ENCODE data around the gene ZNF784.
A peak's percentile ranks its signal among the peaks of the same experiment; 100 is the strongest.

Gene ZNF784, protein sequence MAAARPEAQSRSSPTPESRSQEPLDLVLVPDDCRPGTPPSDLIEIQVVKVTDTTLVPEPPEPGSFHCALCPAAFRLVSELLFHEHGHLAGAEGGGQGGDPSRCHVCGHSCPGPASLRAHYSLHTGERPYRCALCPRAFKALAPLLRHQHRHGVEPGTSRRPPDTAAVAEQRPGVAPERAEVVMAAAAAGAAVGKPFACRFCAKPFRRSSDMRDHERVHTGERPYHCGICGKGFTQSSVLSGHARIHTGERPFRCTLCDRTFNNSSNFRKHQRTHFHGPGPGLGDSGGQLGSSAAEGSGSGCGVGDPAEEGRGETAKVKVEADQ

DNA sequence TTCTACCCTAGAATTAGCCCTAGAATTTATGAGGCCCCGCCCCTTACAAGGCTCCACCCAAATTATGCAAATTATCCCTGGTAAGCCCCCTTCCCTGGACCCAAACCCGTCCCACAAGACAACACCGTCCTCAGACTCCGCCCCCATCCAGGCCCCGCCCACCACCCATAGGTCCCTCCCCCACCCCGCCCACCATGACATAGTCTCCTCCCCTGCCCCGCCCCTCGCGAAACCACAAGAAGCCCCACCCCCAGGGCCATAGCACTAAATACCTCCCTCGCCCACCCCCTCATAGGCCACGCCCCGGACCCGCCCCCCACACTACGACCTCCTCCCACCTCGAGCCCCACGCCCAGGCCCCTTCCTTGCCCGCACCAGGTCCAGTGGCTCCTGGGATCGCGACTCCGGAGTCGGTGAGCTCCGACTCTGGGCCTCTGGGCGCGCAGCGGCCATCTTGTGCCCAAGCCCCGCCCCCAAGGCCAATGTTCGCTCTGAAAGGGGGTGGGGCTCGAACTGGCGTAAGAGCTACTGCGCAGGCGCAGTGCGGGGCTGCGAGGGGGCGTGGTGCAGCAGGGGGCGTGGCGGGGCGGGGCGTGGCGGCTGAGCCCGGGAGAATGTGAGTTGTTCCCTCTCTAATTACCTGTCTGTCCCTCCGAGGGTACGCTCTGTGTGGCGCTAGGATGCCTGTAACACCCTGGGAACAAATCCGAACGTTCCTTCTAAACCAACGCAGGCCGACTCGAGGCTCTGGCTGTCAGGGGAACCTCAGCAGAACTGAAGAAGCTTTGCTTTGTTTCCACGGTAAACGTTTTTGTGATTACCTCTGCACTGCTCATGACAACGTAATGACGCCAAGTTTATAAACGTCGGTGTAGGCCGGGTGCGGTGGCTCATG is at the start of gene ZNF784:
TSS of gene ZNF784 (minus strand) at position 458 of the 895 bp plus-strand sequence. CDS start at position 453, 5 bp downstream.
- DNase-seq: peak; percentile 82

DNA sequence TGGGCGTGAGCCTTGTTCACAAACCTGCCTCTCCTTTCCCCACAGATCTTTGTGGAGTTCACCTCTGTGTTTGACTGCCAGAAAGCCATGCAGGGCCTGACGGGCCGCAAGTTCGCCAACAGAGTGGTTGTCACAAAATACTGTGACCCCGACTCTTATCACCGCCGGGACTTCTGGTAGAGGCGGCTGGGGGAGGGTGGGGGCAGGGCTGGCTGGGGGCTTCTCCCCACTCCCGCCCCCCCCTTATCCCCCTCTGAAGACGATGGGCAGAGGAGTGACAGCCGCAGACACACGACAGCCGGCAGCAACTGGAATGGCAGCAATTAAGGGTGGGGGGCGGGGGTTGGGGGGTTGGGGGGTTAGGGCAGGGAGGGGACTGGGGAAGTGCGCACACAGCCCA is 49.5 kb upstream of the ZNF784 start:
- no peak for DNase-seq

DNA sequence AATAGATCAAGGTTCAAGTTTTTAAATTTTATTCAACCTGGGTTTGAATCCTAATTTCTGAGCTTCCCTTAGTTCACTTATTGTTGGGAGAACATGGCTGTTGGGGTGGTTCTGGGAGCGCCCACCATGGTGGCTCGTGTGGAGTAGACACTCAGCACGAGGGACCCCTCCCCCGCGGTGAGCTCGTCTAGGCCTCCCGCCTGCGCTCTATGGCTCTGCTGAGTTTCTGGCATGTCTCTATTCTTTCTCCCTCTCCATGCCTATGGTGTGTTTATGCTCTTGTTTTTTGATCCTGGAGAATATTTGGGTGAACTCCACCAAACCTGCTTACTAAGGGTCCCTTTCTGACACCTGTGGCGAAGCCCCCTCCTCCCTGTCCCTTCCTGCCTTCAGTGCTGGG is 49.1 kb upstream of the ZNF784 start:
- DNase-seq: no peak

- DNase-seq: no peak
These were observed 48.1 kb upstream of the ZNF784 start for GRCh38 chr19:55672418-55672817.

DNA sequence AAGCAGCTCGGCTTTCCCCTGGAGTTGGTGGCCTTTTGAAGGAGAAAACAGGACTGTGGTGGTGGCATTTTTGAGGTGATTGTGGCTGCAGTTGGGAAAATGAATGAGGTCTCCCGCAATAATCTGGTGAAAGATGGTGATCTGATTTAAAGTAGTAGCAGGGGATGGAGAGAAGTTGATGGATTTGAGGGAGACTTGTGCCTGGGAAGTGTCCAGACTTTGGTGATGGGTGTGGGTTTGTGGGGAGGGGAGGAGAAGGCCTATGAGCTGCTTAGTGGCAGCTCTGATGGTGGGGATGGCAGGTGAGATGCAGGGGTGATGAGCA is 46.6 kb upstream of the ZNF784 start:
- DNase-seq: no peak

- DNase-seq: no peak
These were observed 46.1 kb upstream of the ZNF784 start for GRCh38 chr19:55670280-55671053.

DNA sequence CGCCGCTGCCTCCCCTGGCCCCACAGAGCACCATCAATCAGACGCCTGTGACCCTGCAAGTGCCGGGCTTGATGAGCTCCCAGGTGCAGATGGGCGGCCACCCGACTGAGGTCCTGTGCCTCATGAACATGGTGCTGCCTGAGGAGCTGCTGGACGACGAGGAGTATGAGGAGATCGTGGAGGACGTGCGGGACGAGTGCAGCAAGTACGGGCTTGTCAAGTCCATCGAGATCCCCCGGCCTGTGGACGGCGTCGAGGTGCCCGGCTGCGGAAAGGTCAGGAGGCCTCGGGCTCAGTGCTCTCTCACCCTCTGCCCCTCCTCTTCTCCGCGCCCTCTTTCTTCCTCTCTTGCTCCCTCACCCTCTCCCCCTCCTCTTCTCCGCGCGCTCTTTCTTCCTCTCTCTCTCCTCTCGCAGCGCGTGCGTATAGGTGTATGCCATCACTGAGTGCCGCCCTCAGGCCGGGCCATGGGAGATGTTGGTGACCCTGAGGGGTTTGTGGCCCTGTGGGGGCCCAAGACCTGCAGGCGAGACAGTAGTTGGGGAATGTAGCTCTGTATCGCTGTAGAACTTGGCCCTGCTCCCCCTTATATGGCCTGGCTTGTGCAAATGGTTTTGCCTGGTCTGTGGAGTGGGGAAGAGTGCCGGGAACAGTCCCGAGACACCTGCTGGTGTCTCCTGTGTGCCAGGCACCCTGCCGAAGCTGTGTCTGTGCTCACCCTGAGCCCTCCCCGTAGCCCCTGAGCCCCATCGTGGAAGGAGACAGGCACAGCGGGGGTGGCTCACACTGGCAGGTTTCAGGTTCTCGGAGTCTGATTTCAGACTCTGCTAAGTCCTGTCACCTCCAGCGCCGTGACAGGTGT is 45.3 kb upstream of the ZNF784 start:
- no peak for DNase-seq

- no peak for DNase-seq
These were observed 44.4 kb upstream of the ZNF784 start for GRCh38 chr19:55668603-55669348.

DNA sequence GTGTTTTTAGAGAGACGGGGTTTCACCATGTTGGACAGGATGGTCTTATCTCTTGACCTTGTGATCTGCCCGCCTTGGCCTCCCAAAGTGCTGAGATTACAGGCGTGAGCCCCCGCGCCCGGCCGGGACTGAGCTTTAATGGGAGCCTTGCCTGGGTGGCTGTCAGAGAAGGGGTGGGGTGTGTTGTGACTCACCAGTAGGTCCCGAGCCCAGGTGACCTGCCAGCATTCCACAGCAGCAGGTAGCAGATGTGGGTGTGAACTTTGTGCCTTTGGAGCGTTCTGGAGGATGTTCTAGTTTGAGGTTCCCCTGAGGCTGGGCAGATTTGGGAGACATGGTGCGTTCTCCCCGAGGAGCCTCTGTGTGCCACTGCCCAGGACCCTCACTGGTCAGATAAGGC is 43.6 kb upstream of the ZNF784 start:
- no peak for DNase-seq

GRCh38 chr19:55667511-55667910 is 43.1 kb upstream of the ZNF784 start:
- DNase-seq: no peak

DNA sequence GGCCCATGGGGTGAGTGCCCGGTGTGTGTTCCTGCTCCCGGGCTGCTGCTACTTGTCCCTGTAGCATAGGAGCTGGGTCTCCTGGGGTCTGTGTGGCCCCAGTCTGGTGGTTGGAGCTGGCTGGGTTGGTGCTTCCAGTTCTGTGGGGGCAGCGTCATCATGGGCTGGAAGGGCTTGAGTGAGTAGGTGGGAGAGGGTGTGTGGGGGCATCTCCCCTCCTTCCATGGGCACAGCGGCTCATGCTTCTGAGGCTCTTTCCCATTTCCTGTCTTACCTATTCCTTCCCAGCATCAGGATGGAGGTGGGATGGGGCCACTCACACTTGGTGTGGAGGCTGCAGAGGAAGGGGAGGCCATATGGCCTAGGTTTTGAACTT is 42.6 kb upstream of the ZNF784 start:
- no peak for DNase-seq

DNA sequence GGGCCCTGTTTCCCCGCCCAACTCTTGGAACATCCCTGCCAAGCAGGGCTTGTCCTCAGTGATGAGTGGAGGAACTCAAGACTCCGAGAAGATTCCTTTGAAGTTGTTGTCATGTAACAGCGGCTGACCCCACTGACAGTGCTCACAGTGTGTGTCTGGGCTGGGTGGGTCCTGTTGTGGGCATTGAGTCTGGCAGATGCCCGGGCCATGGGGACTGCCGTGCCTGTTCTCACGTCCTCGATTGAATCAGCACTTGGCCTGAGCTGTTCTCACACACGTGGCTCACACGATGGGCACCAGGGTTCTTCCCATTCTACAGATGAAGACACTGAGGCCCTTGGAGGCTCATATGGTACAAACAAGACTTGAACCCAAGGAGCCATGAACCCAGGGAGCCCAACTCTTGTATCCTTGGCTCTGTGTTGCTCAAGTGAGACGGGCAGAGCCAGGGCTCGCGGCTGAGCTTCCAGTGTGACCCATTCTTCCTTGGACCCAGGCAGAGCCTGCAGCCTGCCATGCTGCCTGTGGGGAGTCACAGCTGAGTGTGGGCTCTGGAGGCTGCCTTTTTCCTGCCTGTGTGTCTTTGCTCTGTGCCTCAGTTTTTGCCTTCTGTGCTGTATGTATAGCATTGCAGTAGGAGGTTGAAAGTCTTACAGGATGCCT is 42.1 kb upstream of the ZNF784 start:
- no peak for DNase-seq

DNA sequence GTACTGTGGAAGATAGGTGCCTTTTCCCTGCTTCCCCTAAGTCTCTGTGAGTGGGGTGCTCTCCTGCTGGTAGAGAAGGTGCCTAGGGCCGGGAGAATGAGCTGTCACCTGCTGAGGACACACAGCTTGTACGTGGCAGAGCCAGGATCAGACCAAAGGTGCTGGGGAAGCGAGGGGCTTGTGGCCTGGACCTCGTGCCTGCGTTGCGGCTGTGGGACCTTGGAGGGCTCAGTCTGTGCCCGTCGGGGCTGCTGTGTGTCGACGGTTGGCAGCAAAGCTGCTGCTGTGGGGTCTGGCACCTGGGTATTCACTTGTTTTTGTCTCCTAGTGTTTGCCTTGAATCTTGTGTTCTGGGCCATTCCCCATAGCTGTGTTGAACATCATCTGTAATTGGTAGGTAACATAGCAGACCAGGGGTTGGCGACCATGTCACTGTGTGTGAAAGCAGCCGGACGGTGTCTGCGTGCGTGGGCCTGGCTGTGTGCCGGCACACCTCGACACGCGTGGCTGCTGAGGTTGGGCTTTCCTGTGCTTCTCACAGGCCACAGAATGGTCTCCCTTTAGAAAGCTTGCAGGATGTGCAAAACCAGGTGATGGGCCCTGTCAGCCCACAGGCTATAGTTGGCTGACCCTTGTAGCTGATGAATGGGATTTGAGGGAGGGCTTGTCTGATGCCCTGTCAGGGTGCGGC is 39.6 kb upstream of the ZNF784 start:
- DNase-seq: no peak

GRCh38 chr19:55661826-55662225 is 37.5 kb upstream of the ZNF784 start:
- no peak for DNase-seq

DNA sequence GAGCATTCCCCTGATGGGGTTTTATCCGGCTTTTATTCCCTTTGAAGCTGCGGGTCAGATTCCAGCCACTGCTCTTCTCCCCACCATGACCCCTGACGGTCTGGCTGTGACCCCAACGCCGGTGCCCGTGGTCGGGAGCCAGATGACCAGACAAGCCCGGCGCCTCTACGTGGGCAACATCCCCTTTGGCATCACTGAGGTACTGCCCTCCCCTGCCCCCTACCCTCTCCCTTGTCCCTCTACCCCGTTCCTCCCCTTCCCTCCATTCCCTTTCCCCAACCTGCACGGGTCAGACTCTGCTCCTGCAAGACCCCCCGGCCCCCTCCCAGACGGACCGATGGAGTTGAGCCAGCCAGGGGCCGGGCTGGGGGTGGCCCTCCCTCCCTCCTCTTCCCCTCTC is 36.6 kb upstream of the ZNF784 start:
- no peak for DNase-seq

- no peak for DNase-seq
These were observed 36.0 kb upstream of the ZNF784 start for GRCh38 chr19:55660404-55660803.

- no peak for DNase-seq
These were observed 35.5 kb upstream of the ZNF784 start for GRCh38 chr19:55659822-55660221.

GRCh38 chr19:55658846-55659459 is 34.6 kb upstream of the ZNF784 start:
- DNase-seq: no peak

DNA sequence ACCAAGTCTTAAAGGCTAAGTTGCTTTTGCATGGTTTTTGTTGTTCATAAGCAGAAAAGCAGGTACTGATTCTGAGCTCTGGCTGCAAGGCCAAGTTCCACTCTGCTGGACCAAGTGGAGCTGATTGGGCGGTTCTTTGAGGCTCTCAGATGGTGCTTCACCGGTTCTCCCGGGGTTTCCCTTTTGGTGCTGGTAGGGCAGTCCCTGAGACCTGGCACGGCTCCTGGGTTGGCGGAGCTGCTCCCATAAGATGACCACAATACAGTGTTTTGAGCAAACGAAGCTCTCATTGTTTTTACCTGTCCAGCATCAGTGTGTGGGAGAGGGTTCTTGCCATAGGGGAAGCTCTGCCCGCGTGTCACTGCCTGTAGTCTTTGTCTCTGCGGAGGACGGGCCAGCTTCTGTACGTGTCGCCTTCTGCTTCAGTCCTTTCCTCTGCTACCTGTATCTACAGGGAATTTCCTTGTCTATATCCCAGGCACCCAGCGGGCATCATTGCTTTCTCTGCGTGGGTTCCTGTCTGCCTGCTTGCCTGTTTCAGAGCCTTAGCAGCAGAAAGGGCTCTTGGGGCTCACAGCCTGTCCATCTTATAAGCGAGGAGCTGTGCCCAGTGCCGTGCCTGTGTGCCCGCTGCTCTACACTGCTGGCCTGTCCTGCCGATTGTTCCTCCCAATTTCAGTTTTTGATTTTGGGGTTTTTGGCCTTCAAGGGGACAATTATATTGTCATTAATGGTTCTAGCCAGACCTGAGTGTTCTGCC is 32.8 kb upstream of the ZNF784 start:
- DNase-seq: no peak

Measured in NCI-H1436 treated with DMSO at 0.1 percent for 48 hours (cell line).